ENCODE measurements around the gene MT2A. TPM values are rescaled to one million over a fixed set of nuclear protein-coding genes. Genes with fewer than 3 reads are reported as not detected.

Gene MT2A
- total RNA-seq, 1 donor from 2014 or later = 282 TPM

- intact Hi-C loops (cut with micrococcal nuclease) = no loop called here
Measured at GRCh38 chr16:56594292-56594619, 14.1 kb upstream of the MT2A start.

DNA sequence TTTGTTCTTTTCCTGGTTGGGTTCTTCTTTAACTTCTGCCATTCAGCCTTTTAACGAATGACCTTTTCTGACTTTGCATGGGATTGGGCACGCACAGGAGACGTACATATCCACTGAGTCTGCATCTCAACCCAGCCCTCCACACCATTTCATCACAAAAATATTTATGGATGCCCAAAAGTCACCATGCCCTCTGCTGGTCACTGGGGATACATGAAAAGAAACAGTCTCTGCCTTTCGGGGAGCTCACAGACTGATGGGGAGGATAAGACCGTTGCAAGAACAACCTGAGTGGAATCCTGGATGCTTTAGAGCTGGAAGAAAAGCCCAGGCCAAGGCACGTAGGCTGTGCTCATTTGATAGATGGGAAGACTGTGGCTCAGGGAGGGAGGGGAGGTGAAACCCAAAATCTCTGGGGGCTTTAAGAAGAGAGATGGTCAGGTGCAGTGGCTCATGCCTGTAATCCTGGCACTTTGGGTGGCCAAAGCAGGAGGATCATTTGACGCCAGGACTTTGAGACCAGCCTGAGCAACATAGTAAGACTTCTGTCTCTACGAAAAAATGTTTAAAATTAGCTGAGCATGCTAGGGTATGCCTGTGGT lies 7.9 kb upstream of the MT2A start:
- intact Hi-C loops (cut with micrococcal nuclease) = loop anchor here (1.0 to 5.0 kb wide), 2 partner anchors 23 to 88 kb away; no protein-coding TSS in a partner anchor

- intact Hi-C loops (cut with micrococcal nuclease) = loop anchor here (5.0 kb wide), 1 partner anchor 89 kb away; no protein-coding TSS in a partner anchor
Measured at GRCh38 chr16:56601325-56601724, 7.1 kb upstream of the MT2A start.

GRCh38 chr16:56603589-56603988 lies 4.8 kb upstream of the MT2A start:
- intact Hi-C loops (cut with micrococcal nuclease) = loop anchor here (5.0 kb wide), 1 partner anchor 91 kb away; no protein-coding TSS in a partner anchor

GRCh38 chr16:56604966-56605365 lies 3.4 kb upstream of the MT2A start:
- intact Hi-C loops (cut with micrococcal nuclease) = loop anchor here (5.0 kb wide), 1 partner anchor 93 kb away; no protein-coding TSS in a partner anchor

DNA sequence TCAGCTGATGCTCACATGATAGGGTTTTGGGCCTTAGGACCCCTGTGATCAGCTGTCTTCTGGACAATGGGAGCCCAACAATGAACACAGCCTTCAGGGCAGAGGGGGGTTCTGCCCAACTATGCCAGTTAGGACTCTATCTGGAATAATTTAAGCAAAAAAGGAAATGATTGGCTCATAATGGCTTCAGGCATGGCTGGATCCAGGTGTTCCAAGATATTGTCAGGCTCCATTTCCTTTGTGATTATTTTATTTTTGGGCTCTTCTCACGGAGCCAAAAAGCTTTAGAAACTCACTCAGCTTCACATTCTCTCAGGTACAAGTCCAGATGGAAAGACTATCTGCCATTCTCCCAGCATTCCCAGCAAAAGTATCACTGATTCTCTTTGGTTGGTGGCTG lies 2.9 kb upstream of the MT2A start:
- intact Hi-C loops (cut with micrococcal nuclease) = no loop called here

DNA sequence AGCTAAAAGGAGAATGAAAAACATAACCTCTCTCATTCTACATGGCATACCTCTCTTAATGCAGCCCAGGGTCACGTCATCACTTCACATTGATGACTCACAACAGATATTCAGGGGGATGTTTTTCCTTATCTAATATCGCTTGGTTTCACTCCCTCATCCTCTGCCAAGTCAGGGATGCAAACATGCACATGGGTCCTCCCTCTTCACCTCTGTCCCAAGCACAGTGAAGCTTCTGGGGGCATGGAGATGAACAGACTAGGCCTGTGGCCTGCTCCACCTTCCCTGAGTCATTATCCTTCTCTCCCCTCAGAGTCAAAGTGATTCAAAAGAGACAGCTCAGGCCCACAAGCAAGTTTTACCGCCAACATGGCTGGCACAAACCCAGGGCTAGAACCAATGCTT lies 2.3 kb upstream of the MT2A start:
- intact Hi-C loops (cut with micrococcal nuclease) = no loop called here

GRCh38 chr16:56606476-56607108 lies 1.8 kb upstream of the MT2A start:
- intact Hi-C loops (cut with micrococcal nuclease) = no loop called here

DNA sequence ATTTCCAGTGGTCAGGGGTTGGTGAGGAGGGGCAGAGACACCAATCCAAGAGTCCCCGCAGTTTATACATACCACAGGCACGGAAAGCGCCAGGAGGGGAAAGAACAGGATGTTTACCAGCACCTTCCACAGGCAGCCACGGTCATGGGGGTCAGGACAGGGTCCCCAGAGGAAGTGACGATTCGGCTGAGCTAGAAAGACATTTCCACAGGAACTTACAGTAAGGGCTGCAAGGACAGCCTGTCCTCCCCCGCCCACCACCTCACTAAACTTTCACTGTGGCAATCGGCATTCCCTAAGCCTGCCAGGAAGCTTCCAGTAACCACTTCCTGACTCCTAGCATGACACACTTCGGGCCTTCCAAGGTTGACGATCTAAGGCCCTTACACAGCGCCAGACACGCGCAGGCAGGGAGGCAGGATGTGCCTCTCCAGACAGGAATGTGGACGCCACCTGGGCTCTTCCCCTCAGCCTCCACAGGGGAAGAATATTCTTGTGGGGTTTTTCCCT lies 1.2 kb upstream of the MT2A start:
- intact Hi-C loops (cut with micrococcal nuclease) = no loop called here

- intact Hi-C loops (cut with micrococcal nuclease) = loop anchor here (1.0 to 2.0 kb wide), 5 partner anchors 10 to 325 kb away; partner anchors contain the start of genes HERPUD1, MT1E, MT1X and NUDT21
Measured at GRCh38 chr16:56607675-56608042, 725 bp upstream of the MT2A start.

DNA sequence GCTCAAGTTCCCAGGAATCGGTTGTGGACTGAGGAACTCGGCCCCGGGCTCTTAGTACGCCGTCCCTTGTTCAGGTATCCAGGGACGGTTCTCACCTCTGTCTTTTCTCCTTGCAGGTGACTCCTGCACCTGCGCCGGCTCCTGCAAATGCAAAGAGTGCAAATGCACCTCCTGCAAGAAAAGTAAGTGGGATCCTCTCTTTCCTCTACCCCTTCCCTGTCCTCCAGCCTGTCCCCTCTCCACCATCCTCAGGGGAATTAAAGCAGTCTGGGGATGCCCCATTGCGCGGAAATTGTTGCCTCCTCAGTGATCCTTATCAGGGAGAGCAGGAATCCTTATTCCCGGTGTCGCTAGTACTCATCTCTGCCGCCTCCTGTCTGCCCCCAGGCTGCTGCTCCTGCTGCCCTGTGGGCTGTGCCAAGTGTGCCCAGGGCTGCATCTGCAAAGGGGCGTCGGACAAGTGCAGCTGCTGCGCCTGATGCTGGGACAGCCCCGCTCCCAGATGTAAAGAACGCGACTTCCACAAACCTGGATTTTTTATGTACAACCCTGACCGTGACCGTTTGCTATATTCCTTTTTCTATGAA lies 585 bp downstream of the MT2A start:
- intact Hi-C loops (cut with micrococcal nuclease) = loop anchor here (1.0 to 2.0 kb wide), 5 partner anchors 8 to 323 kb away; partner anchors contain the start of genes HERPUD1, MT1E, MT1X and NUDT21

- intact Hi-C loops (cut with micrococcal nuclease) = loop anchor here (2.0 kb wide), 1 partner anchor 159 kb away; the partner anchor contains the start of genes NUDT21 and OGFOD1
Measured at GRCh38 chr16:56609463-56609921, 1.1 kb downstream of the MT2A start.

GRCh38 chr16:56610017-56610608 lies 1.7 kb downstream of the MT2A start:
- intact Hi-C loops (cut with micrococcal nuclease) = loop anchor here (2.0 kb wide), 1 partner anchor 33 kb away; no protein-coding TSS in a partner anchor

DNA sequence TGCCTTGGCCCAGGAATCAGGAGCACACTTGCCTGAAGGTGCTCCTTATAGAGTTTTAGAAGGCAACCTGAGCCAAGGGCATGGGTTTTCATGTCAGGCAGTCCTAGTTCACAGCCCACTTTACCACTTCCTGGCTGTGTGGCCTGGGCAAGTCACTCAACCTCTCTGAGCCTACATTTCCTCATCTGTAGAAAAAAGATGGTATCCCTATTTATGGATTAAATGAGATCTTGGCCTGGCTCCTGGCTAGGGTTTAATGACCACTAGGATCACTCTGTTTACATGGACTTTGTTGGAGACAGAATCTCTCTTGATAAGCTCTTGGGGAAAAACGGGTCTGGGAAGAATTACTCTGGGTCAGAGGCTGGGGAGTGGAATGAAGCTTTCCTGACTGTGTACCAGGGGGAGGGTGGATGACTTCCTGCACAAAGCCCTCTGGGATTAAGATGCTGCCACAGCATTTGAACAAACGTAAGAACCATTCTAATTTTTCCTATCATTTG lies 2.3 kb downstream of the MT2A start:
- intact Hi-C loops (cut with micrococcal nuclease) = loop anchor here (2.0 kb wide), 1 partner anchor 32 kb away; no protein-coding TSS in a partner anchor

DNA sequence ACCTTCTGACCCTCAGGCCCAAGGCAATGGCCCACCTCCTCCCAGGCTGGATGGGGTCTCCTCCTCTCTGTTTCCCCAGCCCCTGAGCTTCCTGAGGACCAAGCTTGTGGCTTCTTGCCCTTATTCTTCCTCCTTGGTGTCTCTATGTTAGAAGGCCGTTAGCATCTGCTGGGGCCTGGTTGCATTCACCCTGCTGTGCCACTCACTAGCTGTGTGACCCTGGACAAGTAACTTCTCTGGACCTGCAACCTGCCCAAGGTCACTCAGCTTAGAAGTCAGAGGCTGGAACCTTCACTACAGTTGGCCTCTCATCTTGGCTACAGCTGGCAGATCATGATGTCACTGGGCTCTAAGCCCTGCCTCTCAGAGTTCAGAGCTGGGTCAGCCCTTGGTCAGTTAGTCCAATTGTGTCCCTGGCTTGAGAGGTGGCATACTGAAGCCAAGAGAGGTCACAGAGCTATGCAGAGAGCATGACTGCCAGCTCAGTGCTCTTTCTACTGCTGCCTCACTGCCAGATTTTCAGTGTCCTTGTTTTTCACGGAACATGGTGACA lies 3.0 kb downstream of the MT2A start:
- intact Hi-C loops (cut with micrococcal nuclease) = loop anchor here (2.0 kb wide), 1 partner anchor 31 kb away; no protein-coding TSS in a partner anchor

GRCh38 chr16:56613706-56614105 lies 5.3 kb downstream of the MT2A start:
- intact Hi-C loops (cut with micrococcal nuclease) = no loop called here

DNA sequence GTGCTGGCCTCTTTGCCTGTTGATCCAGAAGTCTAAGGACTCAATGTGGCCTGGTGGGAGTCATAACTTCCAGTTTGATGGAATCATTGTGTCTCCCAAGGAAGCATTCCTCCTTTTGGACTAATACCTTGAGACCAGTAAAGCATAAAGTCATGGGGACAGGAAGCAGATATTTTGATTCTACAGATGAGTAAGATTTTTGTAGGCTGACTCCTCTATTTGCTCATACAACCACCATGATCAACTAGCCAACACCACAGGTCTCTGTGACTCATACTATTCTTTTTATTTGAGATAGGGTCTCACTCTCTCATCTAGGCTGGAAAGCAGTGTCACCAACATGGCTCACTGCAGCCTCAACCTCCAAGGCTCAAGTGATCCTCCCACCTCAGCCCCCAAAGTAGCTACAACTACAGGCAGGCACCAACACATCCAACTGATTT lies 6.2 kb downstream of the MT2A start:
- intact Hi-C loops (cut with micrococcal nuclease) = no loop called here

GRCh38 chr16:56615353-56615752 lies 7.0 kb downstream of the MT2A start:
- intact Hi-C loops (cut with micrococcal nuclease) = no loop called here

DNA sequence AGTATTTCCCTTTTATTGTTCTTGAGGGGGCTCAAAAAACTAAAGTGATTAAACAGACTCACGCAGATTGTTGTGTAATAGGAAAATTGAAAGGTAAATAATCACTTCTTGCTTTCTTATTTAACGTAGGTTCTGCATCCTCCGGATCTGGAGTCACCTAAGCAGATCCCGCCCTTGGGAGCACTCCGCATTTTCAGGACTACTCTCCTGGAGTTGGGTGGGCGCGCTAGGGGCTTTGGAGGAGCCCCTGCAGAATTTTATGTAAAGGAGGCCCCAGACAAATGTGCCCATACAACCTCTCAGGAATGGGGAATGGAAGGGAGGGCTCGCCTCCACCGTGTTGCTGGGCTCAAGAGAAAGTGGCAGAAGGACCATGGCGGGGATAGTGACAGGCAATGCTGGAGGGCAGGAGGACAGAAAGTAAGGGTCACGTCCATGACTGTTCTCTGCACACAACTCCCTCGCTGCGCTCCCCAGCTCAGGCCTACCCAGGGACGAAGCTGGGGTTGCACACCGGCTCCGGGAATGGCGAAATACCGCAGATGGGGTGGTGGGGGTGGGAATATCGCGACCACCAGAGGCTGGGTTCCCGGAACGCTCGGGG lies 8.3 kb downstream of the MT2A start:
- intact Hi-C loops (cut with micrococcal nuclease) = loop anchor here (1.0 to 2.0 kb wide), 2 partner anchors 8 to 22 kb away; partner anchors contain the start of genes MT1A and MT2A
